ENCODE results near the gene CLASP1.

DNA sequence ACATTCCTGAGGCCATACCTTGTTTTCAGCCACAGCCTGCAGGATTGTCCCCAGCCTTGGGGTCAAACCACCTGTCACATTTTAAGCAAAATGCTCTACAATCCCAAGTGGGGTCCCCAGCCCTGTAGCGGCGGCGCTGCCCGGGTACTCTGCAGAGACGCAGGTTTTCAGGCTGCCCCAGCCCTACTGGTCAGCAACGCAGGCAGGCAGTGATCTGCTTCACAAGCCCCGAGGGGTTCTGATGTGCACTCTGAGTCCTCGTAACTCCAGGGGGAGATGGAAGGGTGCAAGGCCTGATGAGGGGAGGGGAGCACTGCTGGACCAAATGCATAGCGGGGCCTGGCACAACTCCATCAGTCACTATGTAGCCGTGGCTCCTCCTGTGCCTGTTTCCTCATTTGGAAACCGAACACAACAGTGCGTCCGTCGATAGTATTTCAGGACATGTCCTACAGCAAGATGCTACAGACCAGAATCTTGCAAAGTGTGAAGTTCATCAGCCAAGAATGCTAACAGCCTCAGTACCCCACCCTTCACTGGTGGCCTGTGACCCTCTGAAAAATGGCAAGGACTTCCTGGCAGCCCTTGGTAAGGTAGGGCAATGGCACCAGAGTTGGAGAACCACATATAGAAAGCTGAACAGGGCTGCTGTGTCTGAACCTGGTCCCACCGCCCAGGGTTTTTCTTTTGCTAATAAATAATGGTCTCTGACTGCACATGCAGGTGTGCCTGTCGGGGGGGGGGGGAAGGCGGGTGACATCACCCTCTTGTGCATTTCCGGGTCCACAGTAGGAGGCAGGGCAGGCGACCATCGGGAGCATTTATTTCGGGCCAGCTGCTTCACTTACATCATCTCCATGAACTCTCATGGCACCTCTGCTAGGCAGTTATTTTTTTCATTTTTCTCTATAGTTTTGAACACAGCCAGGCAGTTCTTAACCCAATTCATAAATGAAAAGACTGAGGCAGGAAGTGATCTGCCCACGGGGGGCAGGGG lies 313.7 kb downstream of the CLASP1 start:
- TF ChIP-seq, protein P1, sequence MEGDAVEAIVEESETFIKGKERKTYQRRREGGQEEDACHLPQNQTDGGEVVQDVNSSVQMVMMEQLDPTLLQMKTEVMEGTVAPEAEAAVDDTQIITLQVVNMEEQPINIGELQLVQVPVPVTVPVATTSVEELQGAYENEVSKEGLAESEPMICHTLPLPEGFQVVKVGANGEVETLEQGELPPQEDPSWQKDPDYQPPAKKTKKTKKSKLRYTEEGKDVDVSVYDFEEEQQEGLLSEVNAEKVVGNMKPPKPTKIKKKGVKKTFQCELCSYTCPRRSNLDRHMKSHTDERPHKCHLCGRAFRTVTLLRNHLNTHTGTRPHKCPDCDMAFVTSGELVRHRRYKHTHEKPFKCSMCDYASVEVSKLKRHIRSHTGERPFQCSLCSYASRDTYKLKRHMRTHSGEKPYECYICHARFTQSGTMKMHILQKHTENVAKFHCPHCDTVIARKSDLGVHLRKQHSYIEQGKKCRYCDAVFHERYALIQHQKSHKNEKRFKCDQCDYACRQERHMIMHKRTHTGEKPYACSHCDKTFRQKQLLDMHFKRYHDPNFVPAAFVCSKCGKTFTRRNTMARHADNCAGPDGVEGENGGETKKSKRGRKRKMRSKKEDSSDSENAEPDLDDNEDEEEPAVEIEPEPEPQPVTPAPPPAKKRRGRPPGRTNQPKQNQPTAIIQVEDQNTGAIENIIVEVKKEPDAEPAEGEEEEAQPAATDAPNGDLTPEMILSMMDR (IDR thresholded peaks at IDR 0.05), result no peak
- no peak for TF ChIP-seq POLR2A (IDR thresholded peaks at IDR 0.05)
